Lower leg skin (tissue), 3 donors: Measurements from ENCODE around the gene NTSR1.

Experiments used
- CTCF ChIP-seq, 3 donors: fragments of 450-650 bp; IDR thresholded peaks; one replicate each; pipeline ENCODE4 v1.5.1; 2016; ENCODE audit warnings: antibody characterized with exemption in 3 of 3, mild to moderate bottlenecking in 3 of 3, moderate library complexity in 2 of 3
- POLR2A ChIP-seq, 2 donors: fragments of 450-650 bp; IDR thresholded peaks; one replicate each; pipeline ENCODE4 v1.6.1; 2016 to 2017; ENCODE audit warnings: antibody characterized with exemption in 2 of 2, mild to moderate bottlenecking in 1 of 2, moderate library complexity in 1 of 2

- TF ChIP-seq CTCF (IDR thresholded peaks at IDR 0.05) (no peak), POLR2A (IDR thresholded peaks at IDR 0.05) (no peak)
Measured at GRCh38 chr20:62749851-62750445, 41.3 kb downstream of the NTSR1 start.
